NCI-H446 (cell line): ENCODE data around the gene FAM217A.
A peak's percentile ranks its signal among the peaks of the same experiment; 100 is the strongest.
"Not testable (repeated sequence)": the region's sequence is repeated elsewhere in the genome, so short reads cannot be mapped to it uniquely, and the experiment has no call there.

Experiments
- DNase-seq, 2 experiments: peaks; one replicate each; lab custom pipeline; 2025; lab: John Stamatoyannopoulos, UW

The FAM217A gene

GRCh38 chr6:4078691-4079471, at the start of gene FAM217A:
FAM217A (minus strand) TSS chr6:4079137; CDS start chr6:4077414, 1,723 bp downstream.
- DNase-seq, result no peak

- no peak for DNase-seq
Measured at GRCh38 chr6:4128072-4128471, 49.1 kb upstream of the FAM217A start.

GRCh38 chr6:4125933-4126864, 47.3 kb upstream of the FAM217A start:
- no peak for DNase-seq

- no peak for DNase-seq
Measured at GRCh38 chr6:4125500-4125899, 46.6 kb upstream of the FAM217A start.

GRCh38 chr6:4124351-4124750, 45.4 kb upstream of the FAM217A start:
- no peak for DNase-seq

- no peak for DNase-seq
Measured at GRCh38 chr6:4115741-4116140, 36.8 kb upstream of the FAM217A start.

- DNase-seq, result no peak
Measured at GRCh38 chr6:4114123-4114522, 35.2 kb upstream of the FAM217A start.

- DNase-seq, result no peak
Measured at GRCh38 chr6:4113649-4114048, 34.7 kb upstream of the FAM217A start.

- no peak for DNase-seq
Measured at GRCh38 chr6:4112366-4112765, 33.4 kb upstream of the FAM217A start.

- DNase-seq, result not testable (repeated sequence)
Measured at GRCh38 chr6:4109363-4109815, 30.5 kb upstream of the FAM217A start.

- no peak for DNase-seq
Measured at GRCh38 chr6:4108561-4109093, 29.7 kb upstream of the FAM217A start.

GRCh38 chr6:4107873-4108272, 28.9 kb upstream of the FAM217A start:
- no peak for DNase-seq

GRCh38 chr6:4105980-4106536, 27.1 kb upstream of the FAM217A start:
- no peak for DNase-seq

GRCh38 chr6:4103929-4104328, 25.0 kb upstream of the FAM217A start:
- DNase-seq, result no peak

- DNase-seq, result peak; percentile 26 to 69
Measured at GRCh38 chr6:4102687-4103244, 23.8 kb upstream of the FAM217A start.

GRCh38 chr6:4101298-4101697, 22.4 kb upstream of the FAM217A start:
- DNase-seq, result no peak

- DNase-seq, result no peak
Measured at GRCh38 chr6:4100655-4101054, 21.7 kb upstream of the FAM217A start.

GRCh38 chr6:4093288-4093687, 14.4 kb upstream of the FAM217A start:
- DNase-seq, result no peak

- DNase-seq, result no peak
Measured at GRCh38 chr6:4091941-4092340, 13.0 kb upstream of the FAM217A start.

GRCh38 chr6:4090043-4090442, 11.1 kb upstream of the FAM217A start:
- not testable (repeated sequence) for DNase-seq

- DNase-seq, result no peak
Measured at GRCh38 chr6:4088704-4089103, 9.8 kb upstream of the FAM217A start.

GRCh38 chr6:4085332-4085700, 6.4 kb upstream of the FAM217A start:
- DNase-seq, result no peak
